GM10266 (cell line): ENCODE measurements around the gene IRAG1.

Source experiments
- DNase-seq: peaks from one replicate; pipeline ENCODE4 v3.0.0; 2012; ENCODE audit errors: extremely low spot score
- CTCF ChIP-seq: IDR thresholded peaks from 2 replicates; pipeline ENCODE4 v1.5.1; 2012; ENCODE audit warnings: mild to moderate bottlenecking, low read depth; ENCODE audit not compliant: control insufficient read depth, insufficient read depth; ENCODE audit errors: missing control alignments

The IRAG1 gene

DNA sequence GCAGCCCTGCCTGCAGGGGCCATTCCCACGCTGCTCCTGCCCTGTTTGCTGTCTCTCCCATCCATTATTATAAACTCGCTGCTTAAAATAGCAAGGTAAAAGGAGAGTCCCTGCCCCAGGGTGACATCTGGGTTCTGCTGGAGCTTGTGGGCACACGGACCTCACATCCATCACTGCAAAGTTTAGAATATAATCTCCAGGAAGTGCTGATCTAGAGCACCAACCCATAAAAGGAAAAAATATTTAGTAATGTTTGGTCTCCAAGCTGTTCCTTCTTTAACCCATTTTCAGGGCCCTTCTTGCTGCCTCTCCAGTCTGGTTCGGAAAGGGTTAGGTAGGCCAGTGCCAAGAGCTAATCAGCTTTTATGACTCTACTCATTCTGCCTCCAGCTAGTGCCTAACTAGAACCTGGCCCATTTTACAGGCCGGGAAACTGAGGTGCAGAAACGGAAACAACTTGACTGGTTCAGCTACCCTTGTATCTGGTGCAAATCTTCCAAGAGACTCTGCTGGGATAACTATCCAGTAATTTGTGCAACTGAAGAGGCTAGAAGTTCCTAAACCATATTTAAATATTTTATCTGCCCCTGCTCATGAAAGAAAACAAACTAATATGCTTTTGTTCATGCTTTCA, 37.5 kb downstream of the IRAG1 start:
- no peak for DNase-seq
- TF ChIP-seq CTCF: no peak

DNA sequence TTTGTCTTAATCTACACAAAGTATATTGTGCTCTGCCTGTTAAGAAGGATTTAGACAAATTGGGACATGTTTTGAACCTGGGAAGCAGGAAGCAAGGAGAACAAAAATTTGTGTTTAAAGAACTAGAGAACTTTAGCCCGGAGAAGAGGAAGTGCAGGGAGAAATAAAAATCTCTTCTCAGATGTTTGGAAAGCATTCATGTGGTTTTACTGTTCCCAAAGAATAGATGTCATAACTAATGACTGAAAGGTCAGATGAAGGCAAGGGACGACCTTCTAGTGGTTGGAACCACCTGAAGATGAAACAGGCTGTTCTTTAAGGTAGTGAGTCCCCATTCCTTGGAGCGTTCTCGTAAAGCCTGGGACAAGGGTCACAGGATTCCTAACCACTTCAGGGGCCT, 38.3 kb downstream of the IRAG1 start:
- no peak for DNase-seq
- TF ChIP-seq CTCF: no peak

DNA sequence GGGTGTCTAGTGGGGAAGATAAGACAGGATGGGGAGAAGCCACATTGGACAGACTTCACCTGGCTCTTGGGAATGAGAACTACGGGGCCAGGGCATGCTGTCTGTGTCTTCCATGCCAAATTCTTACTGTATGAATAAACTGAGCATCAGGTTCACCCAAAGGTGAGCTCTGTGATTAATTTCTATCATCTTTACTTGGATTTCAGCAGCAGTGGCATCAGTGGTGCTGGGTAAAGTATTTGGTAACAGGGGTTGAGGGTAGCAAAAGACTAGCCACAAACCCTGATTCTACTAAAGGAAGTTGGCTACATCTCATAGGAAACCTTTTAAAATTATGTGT, 38.8 kb downstream of the IRAG1 start:
- TF ChIP-seq CTCF: no peak
- no peak for DNase-seq

DNA sequence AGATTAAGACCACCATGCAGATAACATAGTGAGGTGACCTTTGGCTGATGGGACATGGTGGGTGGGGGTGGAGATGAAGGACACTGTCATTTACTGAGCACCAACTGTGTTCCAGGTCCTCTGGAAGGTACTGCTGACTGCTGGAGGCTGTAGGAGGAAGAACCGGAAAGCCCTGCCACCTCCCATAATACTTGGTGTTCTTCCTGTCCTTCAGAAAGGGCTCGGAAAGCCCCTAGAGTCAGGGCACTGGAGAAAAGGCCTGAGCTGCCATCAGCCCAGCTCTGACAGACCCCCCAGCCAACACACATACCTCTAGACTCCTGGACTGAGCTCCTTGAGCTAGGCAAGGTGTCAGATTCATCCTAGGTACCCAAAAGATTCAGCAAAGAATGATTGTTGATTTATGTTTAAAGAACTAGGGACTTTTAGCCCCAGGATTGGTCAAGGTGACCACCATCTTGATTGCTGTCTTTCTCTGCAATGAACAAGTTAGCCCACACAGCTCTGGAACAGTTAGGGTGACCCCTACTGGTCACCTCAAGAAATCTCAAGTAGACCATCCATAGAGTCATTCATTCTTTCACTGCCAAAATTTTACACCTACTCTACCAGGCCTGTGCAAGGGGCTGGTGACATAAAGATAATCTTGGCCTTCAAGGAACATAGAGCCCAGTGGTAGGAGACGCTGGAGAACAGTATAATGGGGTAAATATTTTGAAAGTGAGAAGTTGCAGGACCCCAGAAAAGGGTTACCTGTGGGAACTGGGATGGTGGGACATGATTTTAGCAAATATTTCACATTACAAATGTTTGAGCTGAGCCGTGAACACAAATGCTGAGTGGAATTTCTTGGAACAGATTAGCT, 39.4 kb downstream of the IRAG1 start:
- DNase-seq: peak; percentile 64
- peak; percentile 64 for TF ChIP-seq CTCF

GRCh38 chr11:10653261-10653660, 40.3 kb downstream of the IRAG1 start:
- TF ChIP-seq CTCF: no peak
- DNase-seq: no peak

- no peak for DNase-seq
- no peak for TF ChIP-seq CTCF
Measured at GRCh38 chr11:10651656-10652361, 41.7 kb downstream of the IRAG1 start.

- TF ChIP-seq CTCF: no peak
- no peak for DNase-seq
Measured at GRCh38 chr11:10650630-10651029, 42.9 kb downstream of the IRAG1 start.
